CMK (cell line): ENCODE results near the gene PREX1.

Experiments used
- DNase-seq: peaks from one replicate; pipeline ENCODE4 v3.0.0-alpha.2; 2010; ENCODE audit warnings: low read depth

PREX1 gene

DNA sequence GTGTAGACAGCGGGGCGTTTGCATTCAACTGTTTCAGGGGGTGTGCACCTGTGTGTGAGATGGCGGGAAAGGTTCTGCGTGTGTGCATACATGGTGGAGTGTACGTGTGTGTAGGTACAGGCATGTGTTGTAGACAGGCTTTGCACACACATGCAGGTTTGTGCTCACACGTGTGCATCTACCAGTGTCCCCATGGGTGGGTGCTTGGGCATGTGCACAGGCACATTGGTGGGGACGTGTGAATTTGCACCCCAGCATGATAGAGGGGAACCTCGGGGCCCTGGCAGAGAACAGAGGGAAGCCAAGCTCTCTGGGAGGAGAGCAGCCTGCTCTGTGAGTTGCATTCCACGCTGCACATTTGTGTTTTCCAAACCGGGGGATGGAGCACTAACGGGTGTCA is 250.2 kb downstream of the PREX1 start:
- DNase-seq = no peak

DNA sequence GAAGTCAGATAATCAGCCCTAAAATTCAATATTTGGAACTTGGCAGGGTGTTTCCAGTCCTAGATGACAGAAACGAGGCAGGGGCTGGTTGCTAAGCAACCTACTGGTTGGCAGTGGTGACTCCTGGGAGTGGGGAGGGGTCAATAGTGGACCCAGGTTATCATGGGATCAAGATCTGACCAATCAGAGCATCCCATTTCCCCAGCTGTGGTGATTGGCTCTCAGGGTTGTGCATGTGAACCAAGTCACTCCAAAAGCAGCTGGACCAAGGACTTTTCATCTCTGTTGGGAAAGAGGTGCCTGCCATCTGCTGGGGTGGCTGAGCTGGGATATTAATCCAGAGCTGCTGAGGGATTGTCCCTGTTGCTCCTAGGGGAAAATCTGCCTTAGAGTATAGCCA is 253.4 kb downstream of the PREX1 start:
- no peak for DNase-seq
